Measurements from ENCODE around the gene TMED9.

DNA sequence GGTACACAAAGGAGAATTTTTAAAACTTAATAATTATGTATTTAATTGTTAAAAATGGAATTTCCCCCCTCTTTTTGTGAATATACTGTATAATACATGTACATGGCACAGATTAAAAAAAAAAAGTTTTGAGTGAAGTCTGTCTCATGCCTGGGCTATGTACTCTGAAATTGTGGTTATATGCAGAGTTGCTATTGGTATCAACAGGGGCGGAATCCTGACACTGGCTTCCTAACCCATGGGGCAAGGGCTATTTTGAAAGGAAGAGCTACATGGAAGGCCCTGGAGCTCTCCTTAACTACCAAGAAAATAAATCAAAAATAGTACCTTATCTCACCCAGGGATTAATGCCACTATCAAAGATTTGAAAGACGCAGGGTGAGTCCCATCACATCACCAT lies 36.8 kb upstream of the TMED9 start:
- TF ChIP-seq, protein P1, sequence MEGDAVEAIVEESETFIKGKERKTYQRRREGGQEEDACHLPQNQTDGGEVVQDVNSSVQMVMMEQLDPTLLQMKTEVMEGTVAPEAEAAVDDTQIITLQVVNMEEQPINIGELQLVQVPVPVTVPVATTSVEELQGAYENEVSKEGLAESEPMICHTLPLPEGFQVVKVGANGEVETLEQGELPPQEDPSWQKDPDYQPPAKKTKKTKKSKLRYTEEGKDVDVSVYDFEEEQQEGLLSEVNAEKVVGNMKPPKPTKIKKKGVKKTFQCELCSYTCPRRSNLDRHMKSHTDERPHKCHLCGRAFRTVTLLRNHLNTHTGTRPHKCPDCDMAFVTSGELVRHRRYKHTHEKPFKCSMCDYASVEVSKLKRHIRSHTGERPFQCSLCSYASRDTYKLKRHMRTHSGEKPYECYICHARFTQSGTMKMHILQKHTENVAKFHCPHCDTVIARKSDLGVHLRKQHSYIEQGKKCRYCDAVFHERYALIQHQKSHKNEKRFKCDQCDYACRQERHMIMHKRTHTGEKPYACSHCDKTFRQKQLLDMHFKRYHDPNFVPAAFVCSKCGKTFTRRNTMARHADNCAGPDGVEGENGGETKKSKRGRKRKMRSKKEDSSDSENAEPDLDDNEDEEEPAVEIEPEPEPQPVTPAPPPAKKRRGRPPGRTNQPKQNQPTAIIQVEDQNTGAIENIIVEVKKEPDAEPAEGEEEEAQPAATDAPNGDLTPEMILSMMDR (conservative IDR thresholded peaks at IDR 0.05), result no peak
- TF ChIP-seq ZFX (IDR thresholded peaks at IDR 0.05), result no peak
